ENCODE results near the gene SLC25A39.
"Not testable (repeated sequence)": the region's sequence is repeated elsewhere in the genome, so short reads cannot be mapped to it uniquely, and the experiment has no call there.

Gene SLC25A39

DNA sequence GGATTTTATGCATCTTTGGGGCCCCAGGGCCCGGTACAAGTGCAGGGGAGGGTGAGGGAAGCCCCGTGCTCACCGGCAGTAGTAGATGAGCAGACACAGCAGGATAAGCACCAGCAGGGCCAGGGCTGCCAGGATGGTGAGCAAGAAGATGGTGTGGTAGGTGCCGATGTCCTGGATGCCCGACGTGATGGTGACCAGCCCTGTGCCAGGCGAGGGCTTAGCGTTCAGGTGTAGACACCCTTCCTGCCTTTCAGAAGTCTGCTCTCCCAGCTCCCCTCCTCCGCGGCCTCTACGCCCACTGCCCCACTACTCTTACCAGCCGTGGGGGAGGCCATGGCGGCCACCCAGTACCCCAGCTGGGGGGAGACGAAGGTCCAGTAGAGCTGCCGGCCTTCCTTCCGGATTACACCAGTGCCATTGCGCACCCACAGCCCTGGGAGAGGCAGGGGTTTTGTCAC is 31.0 kb upstream of the SLC25A39 start:
- no peak overlapping the region for H3K4me3 ChIP-seq (ENCODE audit: low read depth, low read length)
- DNase-seq (ENCODE audit: low read depth), result no peak

DNA sequence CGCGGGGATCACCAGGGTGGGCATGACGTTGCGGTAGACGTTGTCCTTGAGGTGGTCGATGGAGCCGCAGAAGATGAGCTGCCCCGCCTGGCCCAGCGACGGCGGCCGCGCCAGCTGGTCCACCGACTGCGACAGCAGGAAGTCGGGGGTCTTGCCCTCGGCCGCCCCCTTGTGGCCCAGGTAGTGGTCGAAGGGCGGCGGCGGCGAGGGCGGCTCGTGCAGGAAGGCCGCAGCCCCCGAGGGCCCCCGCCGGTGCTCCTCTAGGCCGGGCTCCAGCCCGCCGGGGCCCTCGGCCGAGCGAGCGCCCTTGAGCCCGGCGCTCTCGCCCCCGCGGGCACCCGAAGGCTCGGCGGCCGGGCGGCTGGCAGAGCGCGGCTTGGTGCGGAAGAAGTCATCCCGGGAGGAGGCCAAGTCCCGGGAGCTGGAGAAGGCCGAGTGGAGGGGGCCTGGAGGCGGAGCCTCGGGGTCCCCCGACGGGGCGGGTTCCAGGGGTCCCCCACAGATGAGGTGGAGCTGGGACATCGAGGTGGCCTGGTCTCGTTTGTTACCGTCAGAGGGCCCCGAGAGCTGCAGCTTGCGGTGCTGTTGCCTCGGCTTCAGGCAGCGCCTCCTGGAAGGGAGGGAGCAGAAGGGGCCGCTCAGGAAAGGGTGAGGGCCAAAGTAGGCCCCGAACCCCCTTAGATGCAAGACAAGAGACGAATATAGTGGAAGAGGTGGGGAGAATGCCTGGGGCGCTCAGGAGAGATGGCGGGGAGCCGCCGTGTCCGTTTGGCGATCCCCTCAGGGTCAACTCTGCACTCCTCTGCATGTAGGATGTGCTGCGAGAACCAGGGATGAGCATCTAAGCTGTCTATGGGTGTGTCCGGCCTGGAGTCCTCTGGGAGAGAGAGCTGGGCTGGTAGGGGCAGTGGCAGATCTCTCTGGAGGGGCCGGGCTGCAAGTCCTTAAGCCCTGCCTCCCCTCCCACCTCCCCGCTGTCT is 30.2 kb upstream of the SLC25A39 start:
- H3K4me3 ChIP-seq (ENCODE audit: low read depth, low read length), result no peak overlapping the region
- DNase-seq (ENCODE audit: low read depth), result no peak

DNA sequence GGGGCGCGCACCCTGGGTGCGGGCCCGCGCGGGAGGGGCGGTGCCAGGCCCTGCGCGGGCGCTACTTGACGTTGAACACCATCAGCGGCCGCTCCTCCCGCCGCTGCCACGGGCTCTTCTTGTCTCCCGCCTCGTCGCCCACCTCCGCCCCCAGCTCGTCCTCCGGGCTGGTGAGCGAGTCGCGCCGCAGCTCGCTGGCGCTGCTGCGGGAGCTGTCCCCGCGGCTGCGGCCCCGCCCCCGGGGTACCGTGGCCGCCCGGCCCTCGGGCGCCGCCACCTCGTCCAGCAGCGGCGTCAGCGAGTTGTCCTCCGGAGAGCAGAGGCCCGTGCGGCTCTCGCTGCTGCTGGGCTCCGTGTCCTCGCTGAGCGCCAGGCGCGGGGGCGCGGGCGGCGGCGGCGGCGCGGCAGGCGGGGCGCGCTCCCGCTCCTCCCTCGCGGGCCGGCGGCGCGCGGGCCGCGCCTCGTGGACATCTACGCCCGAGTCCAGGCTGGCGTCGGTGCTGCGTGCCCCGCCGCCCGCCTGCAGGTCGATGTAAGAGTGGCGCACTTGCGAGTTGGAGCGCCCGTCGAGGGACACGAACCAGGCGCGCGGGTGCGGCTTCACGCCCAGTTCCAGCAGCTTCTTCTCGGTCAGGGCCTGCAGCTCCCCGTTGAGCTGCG is 29.2 kb upstream of the SLC25A39 start:
- H3K4me3 ChIP-seq (ENCODE audit: low read depth, low read length), result peak overlapping the region; percentile 33
- no peak for DNase-seq (ENCODE audit: low read depth)

DNA sequence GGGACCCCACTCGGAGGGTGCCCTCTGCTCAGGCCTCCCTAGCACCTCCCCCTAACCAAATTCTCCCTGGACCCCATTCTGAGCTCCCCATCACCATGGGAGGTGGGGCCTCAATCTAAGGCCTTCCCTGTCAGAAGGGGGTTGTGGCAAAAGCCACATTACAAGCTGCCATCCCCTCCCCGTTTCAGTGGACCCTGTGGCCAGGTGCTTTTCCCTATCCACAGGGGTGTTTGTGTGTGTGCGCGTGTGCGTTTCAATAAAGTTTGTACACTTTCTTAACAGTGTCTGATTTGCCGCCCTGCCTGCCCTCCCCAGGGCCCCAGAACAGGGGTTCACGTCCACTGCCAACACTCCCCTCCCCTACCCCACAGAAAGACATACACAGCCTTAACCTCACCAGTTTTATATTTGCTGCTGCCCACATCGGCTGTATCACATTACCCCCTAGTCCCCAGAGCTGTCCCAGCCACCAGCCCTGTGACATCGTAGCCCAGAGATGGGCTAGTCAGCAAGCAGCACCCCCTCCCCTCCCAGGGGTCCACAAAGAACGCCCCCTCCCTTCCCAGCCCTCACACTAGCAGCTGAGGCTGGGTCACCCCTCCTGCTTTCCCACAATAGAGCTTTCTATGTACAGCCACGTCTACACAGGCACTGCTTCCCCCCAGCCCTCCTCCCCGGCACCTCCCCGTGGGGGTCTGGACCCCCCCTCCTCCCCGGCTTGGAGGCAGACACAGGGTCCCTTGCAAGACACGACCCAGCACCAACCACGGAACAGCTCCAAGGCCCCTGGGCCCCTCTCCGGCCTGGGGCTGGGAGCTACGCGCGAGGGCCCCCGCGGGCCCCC is 28.4 kb upstream of the SLC25A39 start:
- H3K4me3 ChIP-seq (ENCODE audit: low read depth, low read length), result peak overlapping the region; percentile 33
- no peak for DNase-seq (ENCODE audit: low read depth)

- H3K4me3 ChIP-seq (ENCODE audit: low read depth, low read length), result no peak overlapping the region
- DNase-seq (ENCODE audit: low read depth), result no peak
Measured at GRCh38 chr17:44351961-44352827, 27.6 kb upstream of the SLC25A39 start.

DNA sequence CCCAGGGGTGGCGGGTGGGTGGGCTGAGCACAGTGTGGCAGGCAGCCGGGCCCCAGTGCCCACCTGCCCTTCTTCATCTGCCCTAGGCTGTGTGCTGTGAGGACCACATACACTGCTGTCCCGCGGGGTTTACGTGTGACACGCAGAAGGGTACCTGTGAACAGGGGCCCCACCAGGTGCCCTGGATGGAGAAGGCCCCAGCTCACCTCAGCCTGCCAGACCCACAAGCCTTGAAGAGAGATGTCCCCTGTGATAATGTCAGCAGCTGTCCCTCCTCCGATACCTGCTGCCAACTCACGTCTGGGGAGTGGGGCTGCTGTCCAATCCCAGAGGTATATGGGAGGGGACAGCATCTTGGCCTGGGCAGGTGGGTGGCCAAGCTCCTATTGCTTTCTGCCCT is 26.8 kb upstream of the SLC25A39 start:
- no peak for DNase-seq (ENCODE audit: low read depth)

GRCh38 chr17:44350733-44351226 is 26.2 kb upstream of the SLC25A39 start:
- no peak for DNase-seq (ENCODE audit: low read depth)
- H3K4me3 ChIP-seq (ENCODE audit: low read depth, low read length), result no peak overlapping the region

More for the DNA sequence above, 26.8 kb upstream of the SLC25A39 start:
- no peak overlapping the region for H3K4me3 ChIP-seq (ENCODE audit: low read depth, low read length)

DNA sequence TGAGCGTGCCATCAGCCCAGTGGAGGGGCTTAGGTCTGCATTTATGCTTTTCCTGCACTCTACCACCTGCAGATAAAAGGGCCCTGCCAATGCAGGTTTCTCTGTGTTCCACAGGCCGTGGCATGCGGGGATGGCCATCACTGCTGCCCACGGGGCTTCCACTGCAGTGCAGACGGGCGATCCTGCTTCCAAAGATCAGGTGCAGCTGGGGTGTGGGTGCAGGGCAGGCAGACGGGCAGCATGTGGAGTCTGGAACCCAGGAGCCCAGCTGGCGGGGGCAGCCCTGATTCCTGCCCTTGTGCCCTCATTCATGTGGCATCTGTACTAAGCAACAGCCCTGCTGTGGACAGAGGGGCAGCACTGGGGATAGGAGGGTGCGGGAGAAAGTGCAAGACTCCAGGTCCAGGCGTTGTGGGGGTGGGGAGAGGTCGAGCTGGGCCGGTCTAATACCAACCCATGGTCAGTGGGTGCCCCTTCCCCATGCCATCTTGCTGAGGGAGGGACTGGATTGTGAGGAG is 25.0 kb upstream of the SLC25A39 start:
- no peak for DNase-seq (ENCODE audit: low read depth)
- no peak overlapping the region for H3K4me3 ChIP-seq (ENCODE audit: low read depth, low read length)

DNA sequence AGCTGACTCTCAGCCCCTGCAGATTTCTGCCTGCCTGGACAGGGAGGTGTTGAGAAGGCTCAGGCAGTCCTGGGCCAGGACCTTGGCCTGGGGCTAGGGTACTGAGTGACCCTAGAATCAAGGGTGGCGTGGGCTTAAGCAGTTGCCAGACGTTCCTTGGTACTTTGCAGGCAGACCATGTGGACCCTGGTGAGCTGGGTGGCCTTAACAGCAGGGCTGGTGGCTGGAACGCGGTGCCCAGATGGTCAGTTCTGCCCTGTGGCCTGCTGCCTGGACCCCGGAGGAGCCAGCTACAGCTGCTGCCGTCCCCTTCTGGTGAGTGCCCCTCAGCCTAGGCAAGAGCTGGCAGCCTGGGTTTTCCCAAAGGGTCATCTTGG is 24.4 kb upstream of the SLC25A39 start:
- no peak overlapping the region for H3K4me3 ChIP-seq (ENCODE audit: low read depth, low read length)
- DNase-seq (ENCODE audit: low read depth), result no peak

- DNase-seq (ENCODE audit: low read depth), result no peak
- no peak overlapping the region for H3K4me3 ChIP-seq (ENCODE audit: low read depth, low read length)
Measured at GRCh38 chr17:44348234-44348987, 23.8 kb upstream of the SLC25A39 start.

DNA sequence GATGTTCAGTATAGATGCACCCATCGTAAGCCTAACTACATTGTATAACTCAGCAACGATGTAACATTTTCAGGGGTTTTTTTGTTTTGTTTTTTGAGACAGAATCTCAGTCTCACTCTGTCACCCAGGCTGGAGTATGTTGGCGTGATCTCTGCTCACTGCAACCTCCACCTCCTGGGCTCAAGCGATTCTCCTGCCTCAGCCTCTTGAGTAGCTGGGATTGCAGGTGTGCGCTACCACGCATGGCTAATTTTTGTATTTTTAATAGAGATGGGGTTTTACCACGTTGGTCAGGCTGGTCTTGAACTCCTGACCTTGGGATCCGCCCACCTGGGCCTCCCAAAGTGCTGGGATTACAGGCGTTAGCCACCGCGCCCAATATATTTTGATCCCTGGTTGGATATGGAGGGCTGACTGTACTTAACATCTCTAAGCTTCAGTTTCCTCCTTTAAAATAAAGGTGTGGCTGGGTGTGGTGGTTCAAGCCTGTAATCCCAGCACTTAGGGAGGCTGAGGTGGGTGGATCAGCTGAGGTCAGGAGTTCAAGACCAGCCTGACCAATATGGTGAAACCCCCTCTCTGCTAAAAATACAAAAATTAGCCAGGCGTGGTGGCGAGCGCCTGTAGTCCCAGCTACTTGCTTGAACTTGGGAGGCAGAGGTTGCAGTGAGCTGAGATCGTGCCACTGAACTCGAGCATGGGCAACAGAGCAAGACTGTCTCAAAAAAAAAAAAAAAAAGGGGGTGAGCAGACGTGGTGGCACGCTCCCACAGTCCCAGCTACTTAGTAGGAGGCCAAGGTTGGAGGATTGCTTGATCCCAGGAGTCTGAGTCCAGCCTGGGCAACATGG is 22.8 kb upstream of the SLC25A39 start:
- H3K4me3 ChIP-seq (ENCODE audit: low read depth, low read length); DNase-seq (ENCODE audit: low read depth): not testable (repeated sequence)

DNA sequence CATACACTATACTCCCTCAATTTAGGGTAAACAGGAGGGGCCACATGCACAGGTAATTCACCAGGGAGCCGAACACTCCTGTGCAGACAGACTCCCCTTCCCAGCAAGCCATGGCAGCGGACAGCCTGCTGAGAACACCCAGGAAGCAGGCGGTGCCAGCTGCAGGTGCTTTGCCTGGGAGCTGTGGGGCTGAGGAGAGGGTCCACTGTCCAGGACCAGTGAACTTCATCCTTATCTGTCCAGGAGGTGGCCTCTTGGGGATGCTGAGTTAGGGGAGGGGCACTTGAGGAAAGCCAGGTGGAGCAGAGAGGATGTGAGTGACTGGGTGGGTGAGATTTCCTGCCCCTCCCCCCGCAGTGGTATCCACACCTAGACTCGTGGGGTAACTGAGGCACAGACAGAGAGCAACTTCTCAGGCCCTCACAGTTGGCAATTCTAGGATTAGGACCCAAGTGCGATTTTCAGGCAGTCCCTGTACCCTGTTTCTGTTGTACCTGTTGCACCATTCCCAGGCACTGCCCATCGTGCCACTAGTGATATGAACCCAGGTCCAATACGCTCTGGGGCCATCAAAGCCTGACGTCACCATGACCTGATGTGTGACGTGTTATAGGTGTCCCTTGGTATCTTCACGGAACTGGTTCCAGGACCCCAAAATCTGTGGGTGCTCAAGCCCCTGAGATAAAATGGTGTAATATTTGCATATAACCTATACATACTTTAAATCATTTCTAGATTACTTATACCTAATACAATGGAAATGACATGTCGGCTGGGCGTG is 21.6 kb upstream of the SLC25A39 start:
- no peak for DNase-seq (ENCODE audit: low read depth)

GRCh38 chr17:44345454-44346026 is 20.9 kb upstream of the SLC25A39 start:
- DNase-seq (ENCODE audit: low read depth), result no peak
- peak overlapping the region; percentile 99 for H3K4me3 ChIP-seq (ENCODE audit: low read depth, low read length)

More for the DNA sequence above, 21.6 kb upstream of the SLC25A39 start:
- peak overlapping the region; percentile 99 for H3K4me3 ChIP-seq (ENCODE audit: low read depth, low read length)

- H3K4me3 ChIP-seq (ENCODE audit: low read depth, low read length), result peak within 1 kb of the TSS; percentile 99
Measured at GRCh38 chr17:44344939-44345453, 20.4 kb upstream of the SLC25A39 start, which contains the start of gene GRN. TSS of gene GRN (plus strand) at chr17:44345302. CDS start at chr17:44349165, 3,863 bp downstream.

DNA sequence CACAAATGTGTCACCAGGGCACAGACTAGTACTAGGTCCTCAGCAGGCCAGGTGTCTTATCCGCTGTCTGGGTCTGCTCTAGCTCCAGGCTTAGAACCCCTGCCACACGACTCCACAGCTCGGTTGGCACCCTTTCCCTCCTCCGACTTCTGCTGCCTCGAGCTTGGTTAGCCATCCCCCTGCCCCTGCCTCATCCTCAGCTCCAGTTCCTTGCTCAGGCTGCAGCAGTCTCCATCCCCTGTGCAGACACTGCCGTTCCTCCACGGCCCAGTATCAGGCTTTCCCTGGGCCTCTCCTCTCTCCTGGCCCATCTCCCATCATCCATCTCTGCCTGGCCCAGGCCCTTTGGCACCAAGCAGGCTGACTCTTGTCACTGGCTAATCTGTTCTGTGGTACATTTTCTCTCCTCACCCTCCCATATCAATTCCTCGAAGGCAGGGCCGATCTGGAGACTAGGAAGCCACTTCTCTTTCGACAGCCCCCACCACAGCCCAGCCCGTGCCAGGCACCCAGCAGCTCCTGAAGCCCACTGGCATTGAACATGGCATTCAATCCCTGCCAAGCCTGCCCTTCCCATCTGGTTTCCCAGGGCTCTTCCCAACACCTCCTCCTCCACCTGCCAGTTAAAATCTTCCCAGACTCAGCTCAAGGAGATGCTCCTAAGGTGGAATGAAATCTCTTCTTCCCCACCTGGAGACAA is 19.0 kb upstream of the SLC25A39 start:
- no peak for DNase-seq (ENCODE audit: low read depth)
- no peak overlapping the region for H3K4me3 ChIP-seq (ENCODE audit: low read depth, low read length)

More at GRCh38 chr17:44344939-44345453, 20.4 kb upstream of the SLC25A39 start, which contains the start of gene GRN:
- peak; percentile 96 for DNase-seq (ENCODE audit: low read depth)

Measured in skeletal muscle cell (primary cell).